ENCODE data around the gene MYO16.

- TF ChIP-seq CTCF (conservative IDR thresholded peaks at IDR 0.05; ENCODE audit: low read length), result no peak
- no peak for TF ChIP-seq EZH2phosphoT487 (IDR thresholded peaks at IDR 0.05; ENCODE audit: borderline replicate concordance)
These were observed 517.7 kb downstream of the MYO16 start for GRCh38 chr13:109146912-109147647.
